ENCODE measurements around the gene TTC5. TPM values are rescaled to one million over a fixed set of nuclear protein-coding genes. Genes with fewer than 3 reads are reported as not detected.
"Not testable (repeated sequence)": the region's sequence is repeated elsewhere in the genome, so short reads cannot be mapped to it uniquely, and the experiment has no call there.

TTC5 gene
- total RNA-seq, 2 experiments from 2014 or later: 9.7 to 10.8 TPM

DNA sequence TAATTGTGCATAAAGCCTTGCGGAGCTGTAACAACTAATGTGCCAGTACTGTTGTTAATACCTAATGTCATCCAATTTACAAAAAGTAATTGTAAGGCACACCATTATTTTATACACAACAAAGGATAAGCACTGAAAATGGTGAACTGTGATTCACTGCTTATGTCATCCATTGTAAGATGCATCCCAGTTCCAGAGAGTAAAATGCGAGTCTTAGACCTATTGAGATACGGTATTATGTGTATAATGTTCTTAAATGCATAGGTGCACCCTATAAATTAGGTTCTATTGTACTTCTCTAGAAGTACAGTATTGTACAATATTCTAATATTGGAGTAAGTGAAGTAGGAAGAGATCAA lies 38.1 kb upstream of the TTC5 start:
- H3K27ac ChIP-seq (ENCODE audit: low read depth in 1 of 2, low read length in 2 of 2): peak overlapping the region; percentile 92 to 95
- H3K27ac Mint-ChIP-seq: peak overlapping the region; percentile 97
- TF ChIP-seq, protein P1, sequence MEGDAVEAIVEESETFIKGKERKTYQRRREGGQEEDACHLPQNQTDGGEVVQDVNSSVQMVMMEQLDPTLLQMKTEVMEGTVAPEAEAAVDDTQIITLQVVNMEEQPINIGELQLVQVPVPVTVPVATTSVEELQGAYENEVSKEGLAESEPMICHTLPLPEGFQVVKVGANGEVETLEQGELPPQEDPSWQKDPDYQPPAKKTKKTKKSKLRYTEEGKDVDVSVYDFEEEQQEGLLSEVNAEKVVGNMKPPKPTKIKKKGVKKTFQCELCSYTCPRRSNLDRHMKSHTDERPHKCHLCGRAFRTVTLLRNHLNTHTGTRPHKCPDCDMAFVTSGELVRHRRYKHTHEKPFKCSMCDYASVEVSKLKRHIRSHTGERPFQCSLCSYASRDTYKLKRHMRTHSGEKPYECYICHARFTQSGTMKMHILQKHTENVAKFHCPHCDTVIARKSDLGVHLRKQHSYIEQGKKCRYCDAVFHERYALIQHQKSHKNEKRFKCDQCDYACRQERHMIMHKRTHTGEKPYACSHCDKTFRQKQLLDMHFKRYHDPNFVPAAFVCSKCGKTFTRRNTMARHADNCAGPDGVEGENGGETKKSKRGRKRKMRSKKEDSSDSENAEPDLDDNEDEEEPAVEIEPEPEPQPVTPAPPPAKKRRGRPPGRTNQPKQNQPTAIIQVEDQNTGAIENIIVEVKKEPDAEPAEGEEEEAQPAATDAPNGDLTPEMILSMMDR (IDR thresholded peaks at IDR 0.05): no peak
- H3K9me3 Mint-ChIP-seq: no peaks in the 10 kb centered on the region
- no peaks in the 10 kb centered on the region for H3K27me3 ChIP-seq (ENCODE audit: control insufficient read depth in 1 of 2, insufficient read depth in 2 of 2, low read length in 2 of 2)
- ATAC-seq (ENCODE audit: poor library complexity): no peak
- peaks cover 0 to 4% of the 10 kb centered on the region in 2 experiments for H3K9me3 ChIP-seq (ENCODE audit: control insufficient read depth in 1 of 2, insufficient read depth in 1 of 2, low read length in 2 of 2)
- H3K4me1 Mint-ChIP-seq (ENCODE audit: low read depth): peaks cover 11% of the 10 kb centered on the region
- ChIA-PET CTCF (interaction anchor here (0.6 to 4.0 kb wide), 7 partner anchors 15 to 112 kb away, joined by 3 to 34 read pairs (median 4); partner anchors contain the start of genes TEP1 and TTC5), POLR2A (interaction anchor here (1.0 to 4.0 kb wide), 14 partner anchors 9 to 339 kb away, joined by 3 to 85 read pairs (median 12); partner anchors contain the start of genes APEX1, CCNB1IP1, OSGEP and PIP4P1)
- H3K4me3 ChIP-seq (ENCODE audit: low read length): peak overlapping the region; percentile 83
- intact Hi-C loops (cut with DNase I, micrococcal nuclease): loop anchor here (1.0 to 5.0 kb wide), 9 partner anchors 11 to 339 kb away; partner anchors contain the start of genes CCNB1IP1 (in 1 of the 2), PIP4P1 (in 1 of the 2), PNP (in 1 of the 2) and RNASE4 (in 1 of the 2)
- no peaks in the 10 kb centered on the region for H3K27me3 Mint-ChIP-seq
- DNase-seq: no peak
- H3K36me3 ChIP-seq (ENCODE audit: insufficient read depth, low read length): peaks cover 8% of the 10 kb centered on the region
- no peaks in the 10 kb centered on the region for H3K4me1 ChIP-seq (ENCODE audit: insufficient read depth, low read length)
- peaks cover 35% of the 10 kb centered on the region for H3K36me3 Mint-ChIP-seq (ENCODE audit: low read depth)
- peak overlapping the region; percentile 99 for H3K4me3 Mint-ChIP-seq

DNA sequence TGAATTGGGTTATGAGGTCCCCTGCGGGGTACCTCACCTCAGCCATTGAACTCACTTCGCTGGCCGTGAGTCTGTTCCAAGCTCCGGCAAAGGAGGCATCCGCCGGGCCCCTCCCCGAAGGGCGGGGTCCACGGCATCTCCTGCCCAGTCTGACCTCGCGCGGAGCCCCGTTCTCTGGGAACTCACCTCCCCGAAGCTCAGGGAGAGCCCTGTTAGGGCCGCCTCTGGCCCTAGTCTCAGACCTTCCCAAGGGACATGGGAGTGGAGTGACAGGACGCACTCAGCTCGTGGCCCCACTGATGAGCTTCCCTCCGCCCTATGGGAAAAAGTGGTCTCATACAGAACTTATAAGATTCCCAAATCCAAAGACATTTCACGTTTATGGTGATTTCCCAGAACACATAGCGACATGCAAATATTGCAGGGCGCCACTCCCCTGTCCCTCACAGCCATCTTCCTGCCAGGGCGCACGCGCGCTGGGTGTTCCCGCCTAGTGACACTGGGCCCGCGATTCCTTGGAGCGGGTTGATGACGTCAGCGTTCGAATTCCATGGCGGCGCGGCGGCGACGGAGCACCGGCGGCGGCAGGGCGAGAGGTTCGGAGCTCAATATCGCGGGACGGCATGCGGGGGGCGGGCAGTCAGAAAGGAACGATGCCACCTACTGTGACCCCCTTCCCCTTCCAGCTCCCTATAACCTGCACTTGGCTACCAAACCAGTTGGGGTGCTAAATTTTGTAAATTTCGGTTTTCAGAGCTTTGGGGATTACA lies 37.5 kb upstream of the TTC5 start, which contains the start of gene PARP2:
Gene PARP2, plus strand, starts transcription at position 544 of the 770 bp plus-strand sequence. Its CDS starts 7 bp downstream, at position 551.
- no peaks in the 10 kb centered on the region for H3K27me3 Mint-ChIP-seq

DNA sequence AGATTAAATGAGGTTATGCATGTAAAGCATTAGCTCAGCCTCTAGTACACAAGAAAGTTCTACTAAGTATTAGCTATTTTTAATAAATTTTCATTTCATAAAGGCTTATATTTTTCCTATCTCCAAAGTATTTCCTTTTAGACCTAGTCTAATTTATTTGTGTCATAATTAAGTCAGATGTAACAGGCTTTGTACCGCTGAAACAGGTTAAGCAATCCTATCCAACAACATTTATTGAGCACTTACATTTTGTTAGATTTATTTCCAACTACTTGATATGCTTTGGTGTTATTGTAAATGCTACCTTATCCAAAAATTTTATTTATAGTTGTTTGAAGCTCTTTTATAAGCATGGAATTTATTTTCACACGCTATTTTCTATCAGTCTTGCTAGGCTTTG lies 35.9 kb upstream of the TTC5 start:
- Histone ChIP-seq H3K27me3 (ENCODE audit: control insufficient read depth in 1 of 2, insufficient read depth in 2 of 2, low read length in 2 of 2) (no peaks in the 10 kb centered on the region), H3K4me3 (ENCODE audit: low read length) (no peak overlapping the region), H3K27ac (ENCODE audit: low read depth in 1 of 2, low read length in 2 of 2) (no peak overlapping the region), H3K9me3 (ENCODE audit: control insufficient read depth in 1 of 2, insufficient read depth in 1 of 2, low read length in 2 of 2) (peaks cover 0 to 4% of the 10 kb centered on the region in 2 experiments), H3K36me3 (ENCODE audit: insufficient read depth, low read length) (no peaks in the 10 kb centered on the region), H3K4me1 (ENCODE audit: insufficient read depth, low read length) (no peaks in the 10 kb centered on the region)
- POLR2A ChIA-PET: interaction anchor here (0.7 to 4.0 kb wide), 9 partner anchors 9 to 341 kb away, joined by 3 to 85 read pairs (median 19); partner anchors contain the start of genes APEX1, CCNB1IP1, PIP4P1 and RNASE4
- DNase-seq: no peak
- Mint-ChIP-seq H3K4me3 (peak overlapping the region; percentile 99), H3K4me1 (ENCODE audit: low read depth) (peaks cover 11% of the 10 kb centered on the region), H3K36me3 (ENCODE audit: low read depth) (peaks cover 23% of the 10 kb centered on the region), H3K9me3 (no peaks in the 10 kb centered on the region), H3K27me3 (no peaks in the 10 kb centered on the region), H3K27ac (peak overlapping the region; percentile 97)
- CTCF ChIA-PET: interaction anchor here (0.9 to 4.0 kb wide), 5 partner anchors 9 to 272 kb away, joined by 3 to 34 read pairs (median 3); partner anchors contain the start of gene CCNB1IP1
- ATAC-seq (ENCODE audit: poor library complexity): no peak
- TF ChIP-seq, protein P1 (IDR thresholded peaks at IDR 0.05): no peak
- intact Hi-C loops (cut with DNase I, micrococcal nuclease): loop anchor here (2.0 to 5.0 kb wide), 6 partner anchors 15 to 341 kb away; partner anchors contain the start of genes PNP (in 1 of the 2), RNASE4 (in 1 of the 2) and TEP1 (in 1 of the 2)

More for the DNA sequence above, 37.5 kb upstream of the TTC5 start, which contains the start of gene PARP2:
- no peaks in the 10 kb centered on the region for H3K4me1 ChIP-seq (ENCODE audit: insufficient read depth, low read length)
- peaks cover 5% of the 10 kb centered on the region for H3K36me3 ChIP-seq (ENCODE audit: insufficient read depth, low read length)
- Mint-ChIP-seq H3K36me3 (ENCODE audit: low read depth) (peaks cover 33% of the 10 kb centered on the region), H3K9me3 (no peaks in the 10 kb centered on the region), H3K4me1 (ENCODE audit: low read depth) (peaks cover 11% of the 10 kb centered on the region), H3K27ac (peak within 1 kb of the TSS; percentile 97), H3K4me3 (peak within 1 kb of the TSS; percentile 99)
- peak within 1 kb of the TSS; percentile 83 for H3K4me3 ChIP-seq (ENCODE audit: low read length)
- H3K27ac ChIP-seq (ENCODE audit: low read depth in 1 of 2, low read length in 2 of 2): peak within 1 kb of the TSS; percentile 92 to 95
- POLR2A ChIA-PET: interaction anchor here (0.9 to 4.0 kb wide), 19 partner anchors 9 to 339 kb away, joined by 3 to 85 read pairs (median 8); partner anchors contain the start of genes APEX1, CCNB1IP1, OSGEP and PIP4P1
- peaks cover 0 to 4% of the 10 kb centered on the region in 2 experiments for H3K9me3 ChIP-seq (ENCODE audit: control insufficient read depth in 1 of 2, insufficient read depth in 1 of 2, low read length in 2 of 2)
- H3K27me3 ChIP-seq (ENCODE audit: control insufficient read depth in 1 of 2, insufficient read depth in 2 of 2, low read length in 2 of 2): no peaks in the 10 kb centered on the region
- intact Hi-C loops (cut with DNase I, micrococcal nuclease): loop anchor here (1.0 to 5.0 kb wide), 9 partner anchors 10 to 340 kb away; partner anchors contain the start of genes CCNB1IP1 (in 1 of the 2), PIP4P1 (in 1 of the 2), PNP (in 1 of the 2) and RNASE4 (in 1 of the 2)
- CTCF ChIA-PET: interaction anchor here (0.6 to 4.0 kb wide), 11 partner anchors 10 to 348 kb away, joined by 3 to 34 read pairs (median 4); partner anchors contain the start of genes CCNB1IP1, RNASE4, TEP1 and TTC5
- TF ChIP-seq, protein P1 (IDR thresholded peaks at IDR 0.05): no peak
- peak; percentile 81 for ATAC-seq (ENCODE audit: poor library complexity)
- DNase-seq: peak; percentile 70 to 97 (median 82)

DNA sequence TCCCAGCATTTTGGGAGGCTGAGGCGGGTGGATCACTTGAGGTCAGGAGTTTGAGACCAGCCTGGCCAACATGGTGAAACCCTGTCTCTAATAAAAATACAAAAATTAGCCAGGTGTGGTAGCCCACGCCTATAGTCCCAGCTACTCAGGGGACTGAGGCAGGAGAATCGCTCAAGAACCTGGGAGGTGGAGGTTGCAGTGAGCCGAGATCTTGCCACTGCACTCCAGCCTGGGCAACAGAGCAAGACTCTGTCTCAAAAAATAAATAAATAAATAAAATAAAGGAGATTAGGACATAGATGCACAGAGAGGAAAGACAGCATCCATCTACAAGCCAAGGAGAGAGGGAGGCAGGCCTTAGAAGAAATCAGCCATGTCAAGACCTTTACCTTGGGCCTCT lies 35.3 kb upstream of the TTC5 start:
- H3K27ac ChIP-seq (ENCODE audit: low read depth in 1 of 2, low read length in 2 of 2); ATAC-seq (ENCODE audit: poor library complexity); H3K9me3 ChIP-seq (ENCODE audit: control insufficient read depth in 1 of 2, insufficient read depth in 1 of 2, low read length in 2 of 2); H3K4me1 ChIP-seq (ENCODE audit: insufficient read depth, low read length); H3K4me3 ChIP-seq (ENCODE audit: low read length); H3K27me3 ChIP-seq (ENCODE audit: control insufficient read depth in 1 of 2, insufficient read depth in 2 of 2, low read length in 2 of 2); H3K36me3 ChIP-seq (ENCODE audit: insufficient read depth, low read length); H3K9me3 Mint-ChIP-seq; H3K27me3 Mint-ChIP-seq: not testable (repeated sequence)
- CTCF ChIA-PET: interaction anchor here (1.0 to 4.0 kb wide), 4 partner anchors 8 to 269 kb away, joined by 3 to 34 read pairs (median 7); partner anchors contain the start of gene CCNB1IP1
- H3K36me3 Mint-ChIP-seq (ENCODE audit: low read depth): peaks cover 19% of the 10 kb centered on the region
- peak in 1 of 14 experiments; percentile 31 for DNase-seq
- peak overlapping the region; percentile 49 for H3K27ac Mint-ChIP-seq
- intact Hi-C loops (cut with DNase I, micrococcal nuclease): loop anchor here (5.0 kb wide), 4 partner anchors 71 to 341 kb away; partner anchors contain the start of genes PNP (in 1 of the 2), RNASE4 (in 1 of the 2) and TEP1 (in 1 of the 2)
- peaks cover 11% of the 10 kb centered on the region for H3K4me1 Mint-ChIP-seq (ENCODE audit: low read depth)
- POLR2A ChIA-PET: interaction anchor here (0.7 to 4.0 kb wide), 6 partner anchors 8 to 342 kb away, joined by 3 to 85 read pairs (median 26); partner anchors contain the start of genes APEX1, CCNB1IP1, PIP4P1 and RNASE4
- H3K4me3 Mint-ChIP-seq: peak overlapping the region; percentile 81
